Measurements from ENCODE around the gene PLA2G4A. TPM values are rescaled to one million over a fixed set of nuclear protein-coding genes. Genes with fewer than 3 reads are reported as not detected.
A peak's percentile ranks its signal among the peaks of the same experiment; 100 is the strongest.

PLA2G4A gene
- total RNA-seq, 4 donors from 2014 or later, result 11.8 to 22.6 (median 14.6) TPM

DNA sequence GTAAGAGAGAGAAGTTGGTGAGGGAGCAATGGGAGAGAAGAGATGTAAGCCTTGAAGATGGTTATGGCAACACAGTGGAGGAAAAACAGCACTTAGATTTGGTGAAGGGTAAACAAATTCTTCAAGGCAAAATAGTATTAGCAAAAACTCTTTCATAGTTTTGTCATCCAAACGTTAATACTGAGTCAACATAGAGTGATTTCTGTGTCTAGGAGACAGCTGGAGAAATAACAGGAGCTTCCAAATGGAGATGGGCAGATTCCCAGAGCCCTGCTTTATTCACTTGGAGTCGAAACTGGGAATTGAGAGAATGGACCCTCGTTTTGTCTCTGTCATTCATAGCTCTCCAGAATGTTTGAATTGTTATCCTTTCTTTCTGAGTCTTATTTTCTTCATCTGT lies 68.3 kb downstream of the PLA2G4A start:
- Histone ChIP-seq H3K27ac (peak overlapping the region; percentile 21 to 66 (median 56)), H3K4me1 (peaks cover 7 to 34% (median 18%) of the 10 kb centered on the region in 3 donors)
- 33 to 38% methylated on average over 3 of the region's 3 CpGs for WGBS, 2 donors

GRCh38 chr1:186899577-186899976 lies 70.8 kb downstream of the PLA2G4A start:
- DNase-seq, result no peak
- WGBS, 2 donors, result 79 to 89% methylated on average over 3 of the region's 3 CpGs
- intact Hi-C loops (cut with DNase I), result no loop called here
- Histone ChIP-seq H3K9me3 (no peaks in the 10 kb centered on the region), H3K27me3 (no peaks in the 10 kb centered on the region), H3K4me1 (peaks cover 12 to 37% (median 18%) of the 10 kb centered on the region in 3 donors), H3K27ac (no peak overlapping the region), H3K36me3 (no peaks in the 10 kb centered on the region), H3K4me3 (no peak overlapping the region)
- TF ChIP-seq, protein P1, sequence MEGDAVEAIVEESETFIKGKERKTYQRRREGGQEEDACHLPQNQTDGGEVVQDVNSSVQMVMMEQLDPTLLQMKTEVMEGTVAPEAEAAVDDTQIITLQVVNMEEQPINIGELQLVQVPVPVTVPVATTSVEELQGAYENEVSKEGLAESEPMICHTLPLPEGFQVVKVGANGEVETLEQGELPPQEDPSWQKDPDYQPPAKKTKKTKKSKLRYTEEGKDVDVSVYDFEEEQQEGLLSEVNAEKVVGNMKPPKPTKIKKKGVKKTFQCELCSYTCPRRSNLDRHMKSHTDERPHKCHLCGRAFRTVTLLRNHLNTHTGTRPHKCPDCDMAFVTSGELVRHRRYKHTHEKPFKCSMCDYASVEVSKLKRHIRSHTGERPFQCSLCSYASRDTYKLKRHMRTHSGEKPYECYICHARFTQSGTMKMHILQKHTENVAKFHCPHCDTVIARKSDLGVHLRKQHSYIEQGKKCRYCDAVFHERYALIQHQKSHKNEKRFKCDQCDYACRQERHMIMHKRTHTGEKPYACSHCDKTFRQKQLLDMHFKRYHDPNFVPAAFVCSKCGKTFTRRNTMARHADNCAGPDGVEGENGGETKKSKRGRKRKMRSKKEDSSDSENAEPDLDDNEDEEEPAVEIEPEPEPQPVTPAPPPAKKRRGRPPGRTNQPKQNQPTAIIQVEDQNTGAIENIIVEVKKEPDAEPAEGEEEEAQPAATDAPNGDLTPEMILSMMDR (IDR thresholded peaks at IDR 0.05), result no peak
- TF ChIP-seq POLR2A (IDR thresholded peaks at IDR 0.05), result no peak

More for the DNA sequence above, 68.3 kb downstream of the PLA2G4A start:
- H3K27me3 ChIP-seq, result no peaks in the 10 kb centered on the region
- no peak for DNase-seq
- H3K9me3 ChIP-seq, result no peaks in the 10 kb centered on the region
- no peak overlapping the region for H3K4me3 ChIP-seq
- no peaks in the 10 kb centered on the region for H3K36me3 ChIP-seq
- TF ChIP-seq, protein P1 (IDR thresholded peaks at IDR 0.05), result no peak
- no peak for TF ChIP-seq POLR2A (IDR thresholded peaks at IDR 0.05)
- intact Hi-C loops (cut with DNase I), result no loop called here

- Histone ChIP-seq H3K9me3 (no peaks in the 10 kb centered on the region), H3K36me3 (no peaks in the 10 kb centered on the region), H3K4me1 (peaks cover 12 to 38% (median 18%) of the 10 kb centered on the region in 3 donors), H3K27me3 (no peaks in the 10 kb centered on the region), H3K4me3 (no peak overlapping the region), H3K27ac (no peak overlapping the region)
- intact Hi-C loops (cut with DNase I), result no loop called here
- 93 to 94% methylated on average over 2 of the region's 2 CpGs for WGBS, 2 donors
- DNase-seq, result no peak
- TF ChIP-seq, protein P1 (IDR thresholded peaks at IDR 0.05), result no peak
- no peak for TF ChIP-seq POLR2A (IDR thresholded peaks at IDR 0.05)
Observed at GRCh38 chr1:186899977-186900376, 71.2 kb downstream of the PLA2G4A start.

DNA sequence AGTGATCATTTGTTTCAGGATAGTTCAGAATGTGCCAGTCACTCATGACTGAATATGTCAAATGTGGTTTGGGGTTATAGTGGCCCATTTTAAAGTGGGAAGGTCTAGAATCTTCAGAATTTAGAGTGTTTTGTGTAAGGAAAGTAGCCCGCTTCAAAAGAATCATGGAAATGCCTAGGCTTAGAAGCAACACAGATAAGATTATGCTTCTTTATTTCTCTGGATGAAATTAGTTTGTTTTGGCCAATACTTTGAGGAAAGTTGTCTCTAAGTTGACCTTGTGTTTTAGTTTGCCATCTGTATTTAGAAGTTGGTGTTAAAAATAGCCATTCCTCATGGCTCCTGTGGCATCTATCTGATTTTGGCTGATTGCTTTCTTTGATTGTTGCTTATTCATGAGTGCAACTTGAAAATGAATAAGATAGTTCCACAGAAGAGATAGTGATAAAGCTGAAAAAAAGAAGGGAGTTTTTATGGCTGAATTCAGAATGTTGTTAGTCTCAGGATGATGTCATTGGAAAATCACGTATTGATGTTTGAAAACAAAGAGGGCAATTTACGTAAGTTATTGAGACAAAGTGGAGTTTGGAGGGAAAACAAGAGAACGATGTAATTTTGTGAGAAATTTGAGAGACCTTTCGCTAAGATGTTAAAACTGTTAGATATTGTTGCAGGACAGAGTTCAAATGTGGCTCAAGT lies 71.9 kb downstream of the PLA2G4A start:
- no peak overlapping the region for H3K27ac ChIP-seq
- WGBS, 2 donors, result 75 to 85% methylated on average over 5 of the region's 5 CpGs
- DNase-seq, result no peak
- no peak for TF ChIP-seq POLR2A (IDR thresholded peaks at IDR 0.05)
- TF ChIP-seq, protein P1 (IDR thresholded peaks at IDR 0.05), result no peak
- H3K9me3 ChIP-seq, result no peaks in the 10 kb centered on the region
- H3K4me3 ChIP-seq, result no peak overlapping the region
- intact Hi-C loops (cut with DNase I), result no loop called here
- no peaks in the 10 kb centered on the region for H3K27me3 ChIP-seq
- no peaks in the 10 kb centered on the region for H3K36me3 ChIP-seq
- H3K4me1 ChIP-seq, result peaks cover 12 to 31% (median 12%) of the 10 kb centered on the region in 3 donors

DNA sequence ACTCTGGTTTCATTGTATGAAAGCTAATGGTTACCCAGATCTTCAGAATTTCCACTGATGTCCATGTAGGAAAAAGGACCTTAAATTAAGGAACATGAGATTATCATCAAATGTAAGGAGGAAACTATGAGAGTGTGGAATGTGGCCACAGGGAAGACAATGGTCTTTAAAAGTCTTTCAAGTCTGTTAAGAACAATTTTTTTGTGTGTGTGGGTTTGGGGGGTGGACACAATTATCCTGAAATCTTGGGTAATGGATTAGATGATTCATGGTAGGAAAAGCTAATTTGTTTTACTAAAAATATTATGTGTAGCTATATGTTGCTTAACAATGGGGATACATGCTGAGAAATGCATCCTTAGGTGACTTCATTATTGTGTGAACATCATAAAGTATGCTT lies 72.9 kb downstream of the PLA2G4A start:
- no peak overlapping the region for H3K27ac ChIP-seq
- TF ChIP-seq, protein P1 (IDR thresholded peaks at IDR 0.05), result no peak
- TF ChIP-seq POLR2A (IDR thresholded peaks at IDR 0.05), result no peak
- intact Hi-C loops (cut with DNase I), result no loop called here
- H3K9me3 ChIP-seq, result no peaks in the 10 kb centered on the region
- H3K36me3 ChIP-seq, result no peaks in the 10 kb centered on the region
- no peak for DNase-seq
- H3K4me3 ChIP-seq, result no peak overlapping the region
- H3K27me3 ChIP-seq, result no peaks in the 10 kb centered on the region
- H3K4me1 ChIP-seq, result peaks cover 6 to 22% (median 12%) of the 10 kb centered on the region in 3 donors

Measured in esophagus squamous epithelium (tissue), 5 donors.